Stimulated activated CD4-positive, alpha-beta T cell treated with anti-CD3 and anti-CD28 coated beads, Interleukin-2, amount 100 ng/mL, for 4 hours (primary cell): ENCODE measurements around the gene ASPG.
A peak's percentile ranks its signal among the peaks of the same experiment; 100 is the strongest.

Experiments used
- DNase-seq: peaks from one replicate; pipeline ENCODE4 v3.0.0-alpha.2; 2020; ENCODE audit warnings: low read depth

ASPG gene

DNA sequence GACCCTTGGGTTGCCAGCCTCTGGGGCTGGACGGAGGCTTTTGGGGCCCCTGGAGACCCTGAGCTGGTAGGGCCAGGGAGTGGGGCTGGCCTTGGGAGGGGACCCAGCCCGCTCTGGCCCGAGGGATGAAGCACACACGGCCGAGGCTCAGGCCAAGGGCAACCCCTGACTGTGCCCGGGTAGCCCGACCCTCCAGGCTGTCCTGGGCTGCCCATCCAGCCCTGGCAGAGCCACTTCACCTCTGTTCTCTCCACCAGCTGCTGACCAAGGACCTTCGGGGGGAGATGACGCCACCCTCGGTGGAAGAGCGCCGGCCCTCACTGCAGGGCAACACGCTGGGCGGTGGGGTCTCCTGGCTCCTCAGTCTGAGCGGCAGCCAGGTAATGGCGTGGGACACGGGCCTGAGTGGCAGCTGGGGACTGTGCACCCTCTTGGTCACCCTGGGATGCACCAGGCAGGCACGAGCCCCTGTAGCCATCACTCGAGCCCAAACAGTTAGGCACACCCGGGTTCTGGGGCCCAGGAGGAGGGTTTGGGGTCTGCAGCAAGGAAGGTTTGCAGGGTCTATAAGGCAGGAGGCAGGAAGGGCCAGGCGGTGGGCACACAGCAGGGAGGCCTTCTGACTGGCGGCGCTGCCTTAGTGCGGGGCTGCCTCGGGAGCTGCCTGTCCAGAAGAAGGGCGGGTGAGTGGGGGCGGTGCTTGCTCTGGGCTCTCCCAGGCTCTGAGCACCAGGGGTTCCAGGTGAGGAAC, 19.7 kb downstream of the ASPG start:
- DNase-seq: no peak

DNA sequence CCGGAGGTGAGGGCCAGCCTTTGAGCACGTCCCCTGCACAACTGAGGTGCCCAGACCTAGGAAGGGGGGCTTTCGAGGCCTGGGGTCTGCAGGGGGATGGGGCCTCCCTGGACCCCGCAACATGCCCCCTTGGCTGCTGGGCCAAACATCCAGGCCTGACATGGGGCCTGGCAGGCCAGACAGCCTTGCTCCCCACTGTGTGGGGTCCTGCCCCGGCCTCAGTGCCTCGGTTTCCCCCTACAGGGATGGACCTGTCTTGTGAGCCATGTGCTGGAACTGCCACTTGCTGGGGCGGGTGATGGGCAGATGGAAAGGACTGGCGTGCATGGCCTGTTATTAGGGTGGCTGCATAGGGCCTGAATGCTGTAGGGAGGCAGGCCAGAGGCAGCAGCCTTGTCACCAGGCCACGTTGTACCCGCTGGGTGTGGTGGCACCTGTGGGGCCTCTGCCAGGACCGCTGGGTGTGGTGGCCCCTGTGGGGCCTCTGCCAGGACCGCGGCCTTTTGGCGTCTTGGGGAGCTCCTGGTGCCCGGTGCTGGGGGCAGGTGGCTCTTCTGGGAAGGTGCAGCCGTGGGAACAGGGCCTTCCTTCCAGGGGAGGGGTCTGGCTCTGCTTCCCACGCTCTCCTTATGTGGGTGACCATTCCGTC, 20.4 kb downstream of the ASPG start:
- DNase-seq: no peak

DNA sequence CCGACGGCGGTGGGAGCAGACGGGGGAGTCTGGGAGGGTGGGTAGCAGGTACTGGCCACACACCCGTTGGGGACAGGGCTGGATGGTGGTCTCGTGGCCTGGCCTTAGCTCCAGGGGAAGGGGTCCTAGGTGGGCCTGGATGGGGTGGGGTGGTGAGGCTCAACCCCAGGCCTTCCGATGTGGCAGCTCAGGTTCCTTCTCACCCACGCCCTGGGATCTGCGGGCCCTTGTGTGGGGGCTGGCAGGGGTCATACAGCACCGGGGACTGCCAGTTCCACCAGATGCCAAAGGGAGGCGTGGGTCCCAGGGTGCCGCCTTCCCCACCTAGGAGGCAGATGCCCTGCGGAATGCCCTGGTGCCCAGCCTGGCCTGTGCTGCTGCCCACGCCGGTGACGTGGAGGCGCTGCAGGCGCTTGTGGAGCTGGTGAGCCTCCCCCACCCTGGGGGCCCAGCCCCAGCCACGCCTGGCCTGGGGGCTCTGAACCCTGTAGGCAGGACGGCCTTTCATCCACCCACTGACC, 21.0 kb downstream of the ASPG start:
- no peak for DNase-seq

DNA sequence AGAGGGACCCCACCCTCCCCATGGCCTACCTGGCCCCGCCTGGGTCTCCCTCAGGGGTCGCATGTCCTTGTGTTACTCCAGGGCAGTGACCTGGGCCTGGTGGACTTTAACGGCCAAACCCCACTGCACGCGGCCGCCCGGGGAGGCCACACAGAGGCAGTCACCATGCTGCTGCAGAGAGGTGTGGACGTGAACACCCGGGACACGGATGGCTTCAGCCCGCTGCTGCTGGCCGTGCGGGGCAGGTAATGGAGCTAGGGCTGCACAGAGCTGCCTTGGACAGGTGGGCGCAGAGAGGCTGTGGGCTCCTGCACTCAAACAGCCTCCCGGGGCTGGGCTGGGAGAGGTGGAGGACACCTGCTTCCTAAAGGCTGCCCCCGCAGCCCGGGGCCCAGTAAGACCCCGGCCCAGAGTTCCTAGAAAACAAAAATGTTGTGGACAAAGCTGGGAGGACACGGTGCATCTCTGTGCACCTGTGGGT, 21.6 kb downstream of the ASPG start:
- no peak for DNase-seq

DNA sequence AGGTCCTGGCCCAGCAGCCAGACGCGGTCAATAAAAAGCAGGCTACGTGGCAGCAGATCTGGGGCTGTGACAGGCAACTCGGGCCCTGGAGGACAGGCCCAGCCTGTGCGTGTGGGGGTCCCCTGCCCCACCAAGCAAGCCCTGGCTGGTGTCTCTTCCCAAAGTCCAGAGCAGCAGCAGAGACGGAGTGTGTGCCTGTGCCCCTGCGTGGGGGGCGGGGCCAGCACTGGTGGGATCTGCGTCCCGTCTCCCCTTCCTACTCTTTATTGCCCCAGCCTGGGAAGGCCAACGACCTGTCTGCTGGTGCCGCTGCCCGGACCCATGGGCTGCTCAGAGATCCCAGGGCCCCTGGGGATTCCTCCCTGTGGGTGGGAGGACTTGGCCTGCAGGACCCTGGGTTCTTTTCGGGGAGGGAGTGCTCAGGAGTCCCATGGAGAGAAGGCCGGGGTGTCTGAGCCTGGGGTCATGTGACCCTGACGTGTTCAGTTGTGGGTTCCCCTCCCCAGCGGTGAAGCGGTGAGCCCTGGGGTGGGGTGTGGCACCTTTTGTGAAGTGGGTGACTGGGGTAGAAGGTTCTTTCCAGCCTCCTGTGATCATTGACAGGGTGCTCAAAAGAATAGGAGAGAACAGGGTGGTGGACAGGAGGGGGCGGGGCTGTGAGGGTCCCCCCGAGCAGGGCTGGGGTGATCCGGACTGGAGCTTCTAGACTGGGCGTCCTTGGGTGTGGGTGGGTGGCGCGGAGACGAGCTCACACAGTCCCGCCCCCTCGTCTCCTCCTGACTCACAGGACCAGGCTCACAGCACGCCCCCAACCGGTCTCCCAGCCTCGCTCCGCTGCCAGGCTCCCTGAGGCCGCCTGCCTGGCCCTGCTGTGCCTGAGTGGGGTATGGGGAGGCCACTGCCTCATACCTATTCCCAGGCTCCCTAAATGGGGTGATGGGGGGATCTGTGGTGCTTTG, 22.4 kb downstream of the ASPG start:
- no peak for DNase-seq

DNA sequence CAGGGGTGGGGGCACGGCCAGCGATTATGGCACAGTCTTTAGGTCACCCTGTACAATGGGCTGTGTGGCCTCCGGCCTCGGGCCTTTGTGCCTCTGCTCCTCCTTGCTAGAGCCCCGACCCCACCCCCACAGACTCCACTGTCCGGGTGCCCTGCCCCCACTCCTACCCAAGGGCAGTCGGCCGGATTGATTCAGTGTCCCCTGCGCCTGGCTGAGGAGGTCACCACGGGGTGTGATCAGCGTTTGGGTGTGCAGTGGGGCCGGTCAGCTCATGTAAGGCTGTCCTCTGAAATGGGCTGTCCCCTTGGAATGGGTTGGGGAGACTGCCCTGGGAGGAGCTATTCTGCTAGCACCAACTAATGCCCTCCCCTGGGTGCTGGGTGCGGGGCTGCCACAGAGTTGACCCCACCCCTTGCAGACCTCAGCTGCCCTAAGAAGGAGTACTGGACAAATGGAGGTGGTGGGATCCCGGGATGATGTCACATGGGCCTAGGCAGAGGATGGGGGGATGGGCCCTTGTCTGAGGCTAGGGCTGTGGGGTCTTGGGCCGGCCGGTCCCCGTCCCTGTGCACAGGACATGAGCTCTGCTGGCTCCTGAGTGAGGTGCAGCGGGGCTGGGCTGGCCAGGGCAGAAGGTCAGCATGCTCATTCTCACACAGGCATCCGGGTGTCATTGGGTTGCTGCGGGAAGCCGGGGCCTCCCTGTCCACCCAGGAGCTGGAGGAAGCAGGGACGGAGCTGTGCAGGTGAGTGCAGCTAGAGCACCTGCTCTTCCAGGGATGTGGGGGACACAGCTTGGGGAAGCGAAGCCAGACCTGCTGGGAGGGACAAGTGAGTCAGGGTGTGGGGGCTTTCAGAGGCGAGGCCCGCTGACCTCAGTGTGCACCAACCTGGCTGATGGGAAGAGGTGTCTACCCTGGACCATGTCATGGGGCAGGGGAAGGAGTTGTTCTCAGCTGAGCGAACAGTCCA, 23.4 kb downstream of the ASPG start:
- DNase-seq: no peak

DNA sequence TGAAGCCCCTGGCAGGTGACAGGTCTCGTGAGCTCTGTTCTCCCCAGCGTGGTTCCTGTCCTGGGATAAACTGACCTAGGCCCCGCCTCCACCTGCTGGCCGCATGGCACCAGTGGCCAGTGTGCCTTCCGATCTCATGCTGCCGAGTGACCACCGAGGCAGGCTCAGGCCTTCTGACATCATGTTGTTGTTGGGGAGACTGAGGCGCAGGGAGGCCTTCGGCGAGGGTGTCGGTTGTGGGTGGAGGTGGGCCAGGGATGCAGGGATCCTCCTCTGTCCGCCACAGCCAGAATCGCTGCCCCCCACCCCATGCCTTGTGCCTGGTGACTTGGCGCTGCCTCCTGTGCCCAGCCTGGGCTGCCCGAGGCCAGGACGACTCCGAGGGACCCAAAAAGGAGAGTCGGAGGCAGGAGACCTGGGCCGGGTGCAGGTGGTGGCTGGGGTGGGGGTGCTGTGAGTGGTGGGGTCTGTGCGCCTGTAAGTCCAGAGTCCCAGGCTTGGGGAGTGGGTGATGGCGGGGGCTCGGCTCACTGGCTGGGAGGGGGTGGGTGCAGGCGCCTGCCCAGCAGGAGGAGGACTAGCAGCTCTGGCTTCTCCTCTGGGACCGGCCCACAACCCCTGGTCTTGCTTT, 24.3 kb downstream of the ASPG start:
- DNase-seq: no peak

DNA sequence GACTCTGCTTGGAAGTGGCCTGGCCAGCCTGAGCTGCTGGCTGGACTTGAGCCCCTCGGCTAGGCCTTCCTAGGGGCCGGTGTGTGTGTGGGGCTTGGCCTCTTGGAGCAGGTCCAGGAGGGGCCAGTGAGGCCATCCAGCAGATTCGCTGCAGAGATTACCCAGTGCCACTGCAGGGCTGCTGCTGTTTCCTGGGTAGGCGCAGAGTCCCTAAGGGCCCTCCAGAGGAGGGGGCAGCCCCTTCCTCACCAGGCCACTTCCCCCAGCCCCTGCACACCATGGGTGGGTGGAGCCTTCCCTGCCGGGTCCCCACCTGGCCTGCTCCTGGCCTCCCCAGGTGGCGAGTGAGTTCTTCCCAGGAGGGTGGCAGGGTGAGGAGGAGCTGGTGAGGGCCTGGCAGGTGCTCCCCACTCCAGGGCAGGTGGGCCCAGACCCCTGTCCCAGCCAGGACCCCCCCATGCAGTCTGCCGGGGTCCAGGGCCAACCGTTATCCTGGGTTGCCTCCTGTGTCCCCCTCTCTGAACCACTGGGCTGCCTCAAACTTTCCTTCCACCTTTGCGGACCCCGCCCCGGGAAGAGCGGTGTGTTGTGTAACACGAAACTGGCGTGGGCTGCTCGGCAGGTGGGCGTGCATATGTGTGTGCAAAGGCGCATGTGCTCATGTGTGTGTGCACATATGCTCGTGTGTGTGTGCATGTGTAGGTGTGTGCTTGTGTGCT, 25.1 kb downstream of the ASPG start:
- no peak for DNase-seq

DNA sequence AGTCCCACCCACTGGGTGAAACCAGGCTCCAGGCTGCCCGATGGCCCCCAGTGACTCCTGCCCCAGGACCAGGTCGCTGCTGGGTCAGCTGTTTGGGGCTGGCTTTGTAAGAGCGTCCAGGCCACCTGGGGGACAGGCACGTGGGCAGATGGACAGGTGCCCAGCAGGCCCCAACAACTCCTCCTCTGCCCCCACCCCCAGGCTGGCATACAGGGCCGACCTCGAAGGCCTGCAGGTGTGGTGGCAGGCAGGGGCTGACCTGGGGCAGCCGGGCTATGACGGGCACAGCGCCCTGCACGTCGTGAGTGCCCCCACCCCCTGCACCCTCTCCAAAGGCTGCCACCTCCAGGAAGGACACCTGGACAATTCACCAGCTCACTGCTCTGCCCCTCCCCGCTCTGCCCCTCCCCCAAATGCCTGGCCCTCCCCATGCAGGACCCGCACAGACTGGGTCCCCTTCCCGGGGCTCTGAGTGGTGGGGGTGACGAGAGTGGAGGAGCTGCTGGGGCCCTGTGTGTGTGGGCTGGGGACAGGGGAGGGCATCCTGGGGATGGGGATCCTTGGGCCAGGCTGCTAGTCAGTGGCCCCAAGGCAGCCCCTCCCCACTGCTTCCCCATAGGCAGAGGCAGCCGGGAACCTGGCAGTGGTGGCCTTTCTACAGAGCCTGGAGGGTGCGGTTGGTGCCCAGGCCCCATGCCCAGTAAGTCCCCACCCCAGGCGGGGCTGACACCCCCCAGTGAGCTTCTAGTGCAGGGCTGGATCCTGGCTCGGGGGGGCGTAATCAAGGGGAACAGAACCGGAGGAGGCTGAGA, 26.0 kb downstream of the ASPG start:
- no peak for DNase-seq

DNA sequence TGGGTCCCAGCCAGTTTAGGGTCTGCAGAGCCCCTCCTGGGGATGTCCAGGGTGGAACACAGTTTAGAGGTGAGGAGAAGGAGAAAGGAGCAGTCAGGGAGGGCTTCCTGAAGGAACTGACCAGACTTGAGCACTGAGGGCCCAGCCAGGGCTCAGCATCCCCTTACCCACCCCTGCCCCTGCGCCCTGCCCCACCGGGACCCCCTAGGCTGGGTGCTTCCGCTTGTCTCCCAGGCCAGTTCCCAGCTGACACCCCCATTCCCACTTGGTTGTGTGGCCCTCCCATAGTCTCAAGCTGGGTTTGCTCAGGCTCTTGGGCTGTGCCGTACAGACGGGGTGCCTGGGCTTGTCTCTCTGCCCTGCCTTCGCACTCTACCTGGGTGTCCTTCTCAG, 26.6 kb downstream of the ASPG start:
- DNase-seq: no peak

DNA sequence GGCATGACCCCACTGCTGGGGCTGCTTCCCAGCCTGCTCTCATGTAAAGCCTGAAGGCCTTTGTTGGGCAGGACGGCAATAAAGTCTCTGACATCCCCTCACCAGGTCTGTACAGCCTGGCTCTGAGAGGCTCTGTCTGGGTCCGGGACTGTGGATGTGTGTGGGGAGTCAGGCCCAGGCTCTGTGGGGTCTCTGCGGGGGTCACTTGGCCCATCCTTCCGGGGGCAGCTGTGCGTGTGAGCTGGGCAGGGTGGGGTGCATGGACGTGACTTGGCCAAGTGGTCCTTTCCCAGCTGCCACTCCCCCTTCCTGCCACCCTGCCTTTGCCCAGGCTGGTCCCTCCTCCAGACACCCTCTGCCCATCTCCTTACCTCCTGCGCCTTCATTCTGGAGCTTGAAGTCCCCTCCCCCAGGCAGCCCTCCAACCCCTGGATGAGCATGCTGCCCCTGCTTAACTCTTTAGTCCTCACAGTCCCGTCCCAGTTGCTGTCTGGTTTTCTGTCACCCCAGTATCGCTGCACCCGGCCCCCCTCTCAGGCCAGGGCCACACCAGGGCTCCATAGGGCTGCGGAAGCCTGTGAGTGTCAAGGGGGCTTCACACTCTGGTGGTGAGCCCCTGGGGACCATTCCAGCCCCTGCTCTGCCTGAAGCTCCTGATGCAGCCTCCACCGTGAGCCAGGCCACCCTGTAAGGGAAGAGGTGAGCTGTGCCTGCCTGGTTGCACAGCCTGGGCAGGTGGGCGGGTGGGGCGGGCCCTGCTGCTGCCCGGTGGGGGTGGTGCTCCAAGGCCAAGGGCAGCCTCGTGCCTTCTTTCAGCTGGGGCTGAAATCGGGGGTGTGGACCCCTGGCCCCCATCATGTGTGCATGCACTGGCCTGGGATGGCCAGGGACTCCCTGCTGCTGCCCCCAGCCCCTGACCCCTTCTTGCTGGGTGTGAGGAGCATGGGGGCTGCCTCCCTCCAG, 27.4 kb downstream of the ASPG start:
- DNase-seq: no peak

DNA sequence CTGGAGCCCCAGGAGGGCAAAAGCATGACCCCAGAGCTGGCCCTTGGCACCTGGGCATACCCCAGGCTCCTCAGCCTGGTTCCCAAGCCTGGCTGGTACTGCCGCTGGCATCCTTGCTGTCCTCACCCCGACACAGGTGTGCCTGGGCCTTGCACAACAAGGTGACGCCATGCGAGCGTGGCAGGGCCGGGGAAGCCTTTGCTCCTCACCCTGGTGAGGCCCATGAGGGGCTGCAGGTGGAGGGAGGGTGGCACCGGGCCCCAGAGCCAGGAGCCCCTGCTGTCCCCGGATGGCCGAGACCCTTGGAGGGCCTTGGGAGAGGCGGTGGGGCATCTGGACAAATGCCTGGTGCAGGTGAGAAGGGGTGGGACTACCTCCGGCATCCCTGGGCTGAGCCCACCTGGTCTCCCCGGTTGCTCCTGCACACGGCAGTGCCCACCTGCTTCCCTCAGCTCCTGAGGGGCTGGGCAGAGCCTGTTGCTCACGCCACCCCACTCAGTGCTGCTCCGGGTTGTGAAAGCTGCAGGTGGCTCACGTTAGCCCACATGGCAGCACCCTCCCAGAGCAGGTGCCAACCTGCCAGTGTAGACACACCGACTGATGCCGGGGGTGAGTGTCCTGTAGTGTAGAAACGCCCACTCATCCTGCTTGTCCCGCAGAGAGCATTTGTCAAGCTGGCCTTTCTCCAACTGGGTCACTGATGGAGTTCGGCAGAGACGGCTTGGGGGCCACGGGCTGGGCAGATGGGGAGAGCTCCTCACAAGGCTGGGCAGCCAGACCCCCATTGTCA, 28.3 kb downstream of the ASPG start:
- DNase-seq: no peak

DNA sequence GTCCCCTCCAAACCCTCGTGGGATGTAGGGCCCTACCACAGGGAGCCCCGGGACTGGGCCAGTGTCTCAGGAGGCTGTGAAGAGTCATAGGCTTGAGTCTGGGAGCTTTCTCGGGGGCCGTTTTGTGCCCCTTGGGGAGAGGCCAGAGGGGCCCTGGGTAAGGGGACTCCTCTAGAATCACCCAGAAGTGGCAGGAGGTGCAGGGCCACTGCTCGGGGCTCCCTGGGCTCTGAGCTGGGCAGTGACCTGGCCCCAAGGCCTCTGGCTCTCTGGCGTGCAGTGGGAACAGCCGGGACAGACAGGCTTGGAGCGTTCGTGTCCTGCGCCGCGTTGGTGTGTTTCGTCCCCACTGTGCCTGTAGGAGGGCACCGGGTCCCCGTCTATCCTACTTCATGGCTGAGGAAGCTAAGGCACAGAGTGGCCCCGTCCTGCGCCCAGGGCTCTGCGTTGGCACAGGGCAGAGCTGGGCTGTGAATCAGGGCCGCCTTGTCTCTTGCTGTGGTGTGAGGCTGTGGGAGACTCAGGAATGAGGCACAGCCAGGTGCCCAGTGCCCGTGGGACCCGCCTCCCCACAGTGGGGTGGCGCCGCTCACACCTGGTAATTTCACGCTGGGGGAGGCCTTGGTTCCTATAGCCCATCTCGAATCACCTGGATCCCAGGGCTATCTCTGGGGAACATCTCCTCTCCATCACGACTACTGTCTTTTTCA, 29.1 kb downstream of the ASPG start:
- no peak for DNase-seq

DNA sequence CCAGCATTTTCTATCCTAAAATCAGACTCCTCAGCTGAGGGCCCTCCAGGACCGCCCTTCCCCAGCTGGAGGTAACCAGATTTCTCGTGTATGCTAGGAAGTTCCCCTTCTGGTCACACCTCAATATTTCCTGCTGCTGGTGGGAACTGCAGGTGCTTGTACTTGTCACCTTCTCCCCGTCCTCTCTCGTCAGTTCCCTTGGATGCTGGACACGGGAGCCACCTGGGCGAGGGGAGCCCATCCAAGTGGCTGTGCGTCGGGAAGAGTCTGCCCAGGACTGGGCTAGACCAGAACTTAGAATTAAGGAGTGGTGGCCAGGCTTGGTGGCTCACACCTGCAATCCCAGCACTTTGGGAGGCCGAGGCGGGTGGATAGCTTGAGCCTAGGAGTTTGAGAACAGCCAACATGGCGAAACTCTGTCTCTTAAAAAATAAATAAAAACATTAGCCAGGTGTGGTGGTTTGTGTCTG, 29.7 kb downstream of the ASPG start:
- DNase-seq: no peak

DNA sequence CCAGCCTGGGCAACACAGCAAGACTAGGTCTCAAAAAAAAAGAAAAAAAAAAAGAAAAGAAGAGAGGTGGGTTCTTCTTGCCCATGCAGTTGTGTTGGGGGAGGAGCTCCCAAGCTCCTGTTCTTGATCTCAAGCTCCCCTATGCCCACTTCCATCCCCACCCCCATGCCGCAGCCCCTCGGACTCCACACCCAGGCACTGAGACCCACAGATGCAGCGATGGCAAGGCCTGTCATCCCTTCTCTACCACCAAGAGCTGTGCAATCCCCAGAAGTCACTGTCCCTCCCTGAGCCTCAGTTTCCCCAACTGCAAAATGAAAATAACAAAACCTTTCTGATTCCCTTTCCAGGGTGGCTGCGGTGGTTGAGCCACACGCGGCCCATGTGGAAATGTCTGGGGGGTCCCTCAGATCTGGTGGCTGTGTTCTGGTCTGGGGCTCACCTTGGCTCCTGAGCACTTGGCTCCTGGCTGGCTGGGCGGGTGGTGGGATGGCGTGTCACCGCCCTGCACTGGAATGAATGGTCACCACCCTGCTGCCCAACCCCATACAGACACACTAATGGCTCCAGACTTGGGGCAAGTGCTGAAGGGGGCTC, 30.3 kb downstream of the ASPG start:
- no peak for DNase-seq

DNA sequence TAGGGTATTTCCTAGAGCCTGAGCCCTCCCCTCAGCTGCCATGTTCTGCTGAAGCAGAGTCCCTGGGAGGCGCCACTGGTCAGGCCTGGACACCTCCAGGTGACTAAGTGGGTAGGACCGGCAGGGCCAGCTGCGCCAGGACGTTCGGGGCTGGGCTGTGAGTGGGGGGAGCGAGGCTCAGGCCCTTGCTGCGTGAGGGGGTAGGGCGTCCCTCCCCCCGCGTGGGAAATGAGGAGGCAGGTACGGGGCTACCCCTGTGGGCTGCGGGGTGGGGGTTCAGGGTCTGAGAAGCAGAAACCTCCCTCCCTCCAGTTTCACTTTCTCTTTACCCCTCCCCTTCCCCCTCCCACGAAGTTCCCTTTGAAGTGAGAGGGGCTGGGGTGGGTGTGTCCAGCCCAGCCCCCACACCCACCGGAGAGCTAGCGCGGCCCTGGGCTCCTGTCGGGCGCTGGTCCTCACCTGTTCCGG, 30.8 kb downstream of the ASPG start:
- peak; percentile 28 for DNase-seq
